ENCODE results near the gene MACC1.
"Not testable (repeated sequence)": the region's sequence is repeated elsewhere in the genome, so short reads cannot be mapped to it uniquely, and the experiment has no call there.

Gene MACC1

GRCh38 chr7:20165146-20165510, 52.1 kb downstream of the MACC1 start:
- no peak for DNase-seq

- DNase-seq, result no peak
Measured at GRCh38 chr7:20164425-20165145, 52.6 kb downstream of the MACC1 start.

- no peak for DNase-seq
Measured at GRCh38 chr7:20162665-20163064, 54.5 kb downstream of the MACC1 start.

- no peak for DNase-seq
Measured at GRCh38 chr7:20159226-20159747, 57.9 kb downstream of the MACC1 start.

- no peak for DNase-seq
Measured at GRCh38 chr7:20158684-20159083, 58.5 kb downstream of the MACC1 start.

- DNase-seq, result no peak
Measured at GRCh38 chr7:20157456-20157855, 59.7 kb downstream of the MACC1 start.

GRCh38 chr7:20153999-20154398, 63.2 kb downstream of the MACC1 start:
- no peak for DNase-seq

GRCh38 chr7:20153567-20153966, 63.6 kb downstream of the MACC1 start:
- no peak for DNase-seq

- DNase-seq, result no peak
Measured at GRCh38 chr7:20152511-20152910, 64.7 kb downstream of the MACC1 start.

GRCh38 chr7:20151708-20152456, 65.3 kb downstream of the MACC1 start:
- DNase-seq, result no peak

- DNase-seq, result no peak
Measured at GRCh38 chr7:20146451-20146850, 70.7 kb downstream of the MACC1 start.

GRCh38 chr7:20144801-20145200, 72.4 kb downstream of the MACC1 start:
- no peak for DNase-seq

- no peak for DNase-seq
Measured at GRCh38 chr7:20141666-20142065, 75.5 kb downstream of the MACC1 start.

- DNase-seq, result no peak
Measured at GRCh38 chr7:20141002-20141345, 76.2 kb downstream of the MACC1 start.

GRCh38 chr7:20140291-20141001, 76.7 kb downstream of the MACC1 start:
- DNase-seq, result no peak

- no peak for DNase-seq
Measured at GRCh38 chr7:20136647-20137046, 80.5 kb downstream of the MACC1 start.

- DNase-seq, result no peak
Measured at GRCh38 chr7:20133803-20134202, 83.4 kb downstream of the MACC1 start.

- no peak for DNase-seq
Measured at GRCh38 chr7:20132585-20132984, 84.6 kb downstream of the MACC1 start.

- DNase-seq, result no peak
Measured at GRCh38 chr7:20131776-20132175, 85.4 kb downstream of the MACC1 start.

GRCh38 chr7:20129920-20130319, 87.3 kb downstream of the MACC1 start:
- DNase-seq, result no peak

GRCh38 chr7:20128001-20128400, 89.2 kb downstream of the MACC1 start:
- no peak for DNase-seq

- DNase-seq, result not testable (repeated sequence)
Measured at GRCh38 chr7:20126060-20126459, 91.1 kb downstream of the MACC1 start.

- not testable (repeated sequence) for DNase-seq
Measured at GRCh38 chr7:20124087-20124486, 93.1 kb downstream of the MACC1 start.
